ENCODE data around the gene SLC6A4.

The SLC6A4 gene

GRCh38 chr17:30235386-30236296 lies at the start of gene SLC6A4:
TSS of gene SLC6A4 (minus strand) at chr17:30235697. CDS start at chr17:30221958, 13,739 bp downstream.
- Histone ChIP-seq H3K9me3 (ENCODE audit: insufficient read depth, low read depth, low read length) (no peaks in the 10 kb centered on the region), H3K27me3 (ENCODE audit: insufficient read depth, low read length) (peaks cover 88% of the 10 kb centered on the region), H3K27ac (ENCODE audit: low read length) (no peak within 1 kb of the TSS), H3K4me3 (ENCODE audit: low read length) (peak within 1 kb of the TSS; percentile 53), H3K36me3 (ENCODE audit: insufficient read depth, low read depth, low read length) (no peaks in the 10 kb centered on the region), H3K9ac (ENCODE audit: low read depth, low read length) (no peak within 1 kb of the TSS), H3K4me1 (ENCODE audit: insufficient read depth, low read length) (peaks cover 5% of the 10 kb centered on the region)

GRCh38 chr17:30279156-30279555 lies 43.7 kb upstream of the SLC6A4 start:
- H3K9ac ChIP-seq (ENCODE audit: low read depth, low read length): no peak overlapping the region
- peaks cover 84% of the 10 kb centered on the region for H3K36me3 ChIP-seq (ENCODE audit: insufficient read depth, low read depth, low read length)
- no peaks in the 10 kb centered on the region for H3K9me3 ChIP-seq (ENCODE audit: insufficient read depth, low read depth, low read length)
- no peak overlapping the region for H3K4me3 ChIP-seq (ENCODE audit: low read length)
- no peaks in the 10 kb centered on the region for H3K27me3 ChIP-seq (ENCODE audit: insufficient read depth, low read length)
- H3K4me1 ChIP-seq (ENCODE audit: insufficient read depth, low read length): no peaks in the 10 kb centered on the region
- no peak overlapping the region for H3K27ac ChIP-seq (ENCODE audit: low read length)

- Histone ChIP-seq H3K9ac (ENCODE audit: low read depth, low read length) (no peak overlapping the region), H3K27me3 (ENCODE audit: insufficient read depth, low read length) (no peaks in the 10 kb centered on the region), H3K4me3 (ENCODE audit: low read length) (no peak overlapping the region), H3K27ac (ENCODE audit: low read length) (no peak overlapping the region), H3K4me1 (ENCODE audit: insufficient read depth, low read length) (no peaks in the 10 kb centered on the region), H3K36me3 (ENCODE audit: insufficient read depth, low read depth, low read length) (peaks cover 86% of the 10 kb centered on the region), H3K9me3 (ENCODE audit: insufficient read depth, low read depth, low read length) (no peaks in the 10 kb centered on the region)
Measured at GRCh38 chr17:30278032-30278431, 42.5 kb upstream of the SLC6A4 start.

- Histone ChIP-seq H3K27me3 (ENCODE audit: insufficient read depth, low read length) (no peaks in the 10 kb centered on the region), H3K9ac (ENCODE audit: low read depth, low read length) (no peak overlapping the region), H3K27ac (ENCODE audit: low read length) (no peak overlapping the region), H3K9me3 (ENCODE audit: insufficient read depth, low read depth, low read length) (no peaks in the 10 kb centered on the region), H3K4me1 (ENCODE audit: insufficient read depth, low read length) (no peaks in the 10 kb centered on the region), H3K4me3 (ENCODE audit: low read length) (no peak overlapping the region), H3K36me3 (ENCODE audit: insufficient read depth, low read depth, low read length) (peaks cover 89% of the 10 kb centered on the region)
Measured at GRCh38 chr17:30275911-30276310, 40.4 kb upstream of the SLC6A4 start.

- no peak overlapping the region for H3K4me3 ChIP-seq (ENCODE audit: low read length)
- no peaks in the 10 kb centered on the region for H3K9me3 ChIP-seq (ENCODE audit: insufficient read depth, low read depth, low read length)
- no peak overlapping the region for H3K9ac ChIP-seq (ENCODE audit: low read depth, low read length)
- H3K27ac ChIP-seq (ENCODE audit: low read length): no peak overlapping the region
- no peaks in the 10 kb centered on the region for H3K27me3 ChIP-seq (ENCODE audit: insufficient read depth, low read length)
- no peaks in the 10 kb centered on the region for H3K4me1 ChIP-seq (ENCODE audit: insufficient read depth, low read length)
- peaks cover 89% of the 10 kb centered on the region for H3K36me3 ChIP-seq (ENCODE audit: insufficient read depth, low read depth, low read length)
Measured at GRCh38 chr17:30274887-30275286, 39.4 kb upstream of the SLC6A4 start.

- H3K27ac ChIP-seq (ENCODE audit: low read length): no peak overlapping the region
- H3K27me3 ChIP-seq (ENCODE audit: insufficient read depth, low read length): no peaks in the 10 kb centered on the region
- peaks cover 83% of the 10 kb centered on the region for H3K36me3 ChIP-seq (ENCODE audit: insufficient read depth, low read depth, low read length)
- no peaks in the 10 kb centered on the region for H3K9me3 ChIP-seq (ENCODE audit: insufficient read depth, low read depth, low read length)
- no peak overlapping the region for H3K4me3 ChIP-seq (ENCODE audit: low read length)
- no peaks in the 10 kb centered on the region for H3K4me1 ChIP-seq (ENCODE audit: insufficient read depth, low read length)
- H3K9ac ChIP-seq (ENCODE audit: low read depth, low read length): no peak overlapping the region
Measured at GRCh38 chr17:30273373-30273772, 37.9 kb upstream of the SLC6A4 start.

GRCh38 chr17:30271102-30271501 lies 35.6 kb upstream of the SLC6A4 start:
- Histone ChIP-seq H3K4me1 (ENCODE audit: insufficient read depth, low read length) (no peaks in the 10 kb centered on the region), H3K9ac (ENCODE audit: low read depth, low read length) (no peak overlapping the region), H3K4me3 (ENCODE audit: low read length) (no peak overlapping the region), H3K27me3 (ENCODE audit: insufficient read depth, low read length) (no peaks in the 10 kb centered on the region), H3K36me3 (ENCODE audit: insufficient read depth, low read depth, low read length) (peaks cover 83% of the 10 kb centered on the region), H3K9me3 (ENCODE audit: insufficient read depth, low read depth, low read length) (no peaks in the 10 kb centered on the region), H3K27ac (ENCODE audit: low read length) (no peak overlapping the region)

- peaks cover 89% of the 10 kb centered on the region for H3K36me3 ChIP-seq (ENCODE audit: insufficient read depth, low read depth, low read length)
- H3K27me3 ChIP-seq (ENCODE audit: insufficient read depth, low read length): no peaks in the 10 kb centered on the region
- H3K9me3 ChIP-seq (ENCODE audit: insufficient read depth, low read depth, low read length): no peaks in the 10 kb centered on the region
- no peaks in the 10 kb centered on the region for H3K4me1 ChIP-seq (ENCODE audit: insufficient read depth, low read length)
- no peak overlapping the region for H3K27ac ChIP-seq (ENCODE audit: low read length)
- no peak overlapping the region for H3K9ac ChIP-seq (ENCODE audit: low read depth, low read length)
- H3K4me3 ChIP-seq (ENCODE audit: low read length): no peak overlapping the region
Measured at GRCh38 chr17:30267625-30268024, 32.1 kb upstream of the SLC6A4 start.

GRCh38 chr17:30263552-30264333 lies 28.2 kb upstream of the SLC6A4 start:
- no peak overlapping the region for H3K9ac ChIP-seq (ENCODE audit: low read depth, low read length)

GRCh38 chr17:30256756-30257506 lies 21.4 kb upstream of the SLC6A4 start:
- H3K36me3 ChIP-seq (ENCODE audit: insufficient read depth, low read depth, low read length): peaks cover 35% of the 10 kb centered on the region

More at GRCh38 chr17:30263552-30264333, 28.2 kb upstream of the SLC6A4 start:
- no peaks in the 10 kb centered on the region for H3K27me3 ChIP-seq (ENCODE audit: insufficient read depth, low read length)
- H3K9me3 ChIP-seq (ENCODE audit: insufficient read depth, low read depth, low read length): no peaks in the 10 kb centered on the region
- no peak overlapping the region for H3K27ac ChIP-seq (ENCODE audit: low read length)
- no peaks in the 10 kb centered on the region for H3K4me1 ChIP-seq (ENCODE audit: insufficient read depth, low read length)
- no peak overlapping the region for H3K4me3 ChIP-seq (ENCODE audit: low read length)
- peaks cover 74% of the 10 kb centered on the region for H3K36me3 ChIP-seq (ENCODE audit: insufficient read depth, low read depth, low read length)

GRCh38 chr17:30254150-30254549 lies 18.7 kb upstream of the SLC6A4 start:
- no peaks in the 10 kb centered on the region for H3K4me1 ChIP-seq (ENCODE audit: insufficient read depth, low read length)
- no peak overlapping the region for H3K9ac ChIP-seq (ENCODE audit: low read depth, low read length)
- no peaks in the 10 kb centered on the region for H3K9me3 ChIP-seq (ENCODE audit: insufficient read depth, low read depth, low read length)
- H3K36me3 ChIP-seq (ENCODE audit: insufficient read depth, low read depth, low read length): peaks cover 25% of the 10 kb centered on the region
- H3K27ac ChIP-seq (ENCODE audit: low read length): no peak overlapping the region
- H3K27me3 ChIP-seq (ENCODE audit: insufficient read depth, low read length): no peaks in the 10 kb centered on the region
- H3K4me3 ChIP-seq (ENCODE audit: low read length): no peak overlapping the region

More at GRCh38 chr17:30256756-30257506, 21.4 kb upstream of the SLC6A4 start:
- Histone ChIP-seq H3K9ac (ENCODE audit: low read depth, low read length) (no peak overlapping the region), H3K9me3 (ENCODE audit: insufficient read depth, low read depth, low read length) (no peaks in the 10 kb centered on the region), H3K27me3 (ENCODE audit: insufficient read depth, low read length) (no peaks in the 10 kb centered on the region), H3K4me1 (ENCODE audit: insufficient read depth, low read length) (no peaks in the 10 kb centered on the region), H3K27ac (ENCODE audit: low read length) (no peak overlapping the region), H3K4me3 (ENCODE audit: low read length) (no peak overlapping the region)
